Gastroesophageal sphincter (tissue), 3 donors: ENCODE data around the gene A2M.

Source experiments
- CTCF ChIP-seq, 4 experiments: fragments of 200-600 bp in 2 of 4; fragments of 450-650 bp in 2 of 4; sonication (generic) in 1 of 4; IDR thresholded peaks; one replicate each; pipeline ENCODE4 v1.5.1; 2017 to 2019; ENCODE audit warnings: antibody characterized with exemption in 4 of 4, mild to moderate bottlenecking in 2 of 4, moderate library complexity in 2 of 4
- POLR2A ChIP-seq, 2 donors: fragments of 450-650 bp; IDR thresholded peaks; one replicate each; pipeline ENCODE4 v1.6.1; 2017; ENCODE audit warnings: antibody characterized with exemption in 2 of 2, mild to moderate bottlenecking in 2 of 2, moderate library complexity in 1 of 2
- POLR2AphosphoS5 ChIP-seq: sonication (generic); formaldehyde crosslinking; IDR thresholded peaks from one replicate; pipeline ENCODE4 v1.6.1; 2017; ENCODE audit warnings: antibody characterized with exemption

GRCh38 chr12:9104087-9104486 is 11.6 kb downstream of the A2M start:
- TF ChIP-seq POLR2A (IDR thresholded peaks at IDR 0.05) (no peak), CTCF (IDR thresholded peaks at IDR 0.05) (no peak), POLR2AphosphoS5 (no peak)
